Fibroblast of lung (primary cell): ENCODE measurements around the gene TANGO2. TPM values are rescaled to one million over a fixed set of nuclear protein-coding genes. Genes with fewer than 3 reads are reported as not detected.

Source experiments
- DNase-seq, 2 donors: peaks; one replicate each; pipeline versions ENCODE4 v3.0.0 to v3.0.0-alpha.2; 2010; ENCODE audit warnings: low read depth in 2 of 2
- H2AFZ ChIP-seq: 2 replicates; pipeline ENCODE4 v1.5.1; 2012; ENCODE audit warnings: low read length, control low read depth, inconsistent platforms
- H3K27ac ChIP-seq: 2 replicates; pipeline ENCODE4 v1.5.1; 2011; ENCODE audit warnings: low read length, control low read depth; ENCODE audit not compliant: insufficient read depth
- H3K27me3 ChIP-seq: 2 replicates; pipeline ENCODE4 v1.5.1; 2011; ENCODE audit warnings: mild to moderate bottlenecking, low read length; ENCODE audit not compliant: control insufficient read depth, insufficient read depth
- H3K36me3 ChIP-seq: 2 replicates; pipeline ENCODE4 v1.5.1; 2011; ENCODE audit warnings: low read length; ENCODE audit not compliant: control insufficient read depth, insufficient read depth
- H3K4me1 ChIP-seq: 2 replicates; pipeline ENCODE4 v1.5.1; 2011; ENCODE audit warnings: low read length; ENCODE audit not compliant: control insufficient read depth, insufficient read depth; ENCODE audit errors: extremely low read depth
- H3K4me2 ChIP-seq: 2 replicates; pipeline ENCODE4 v1.5.1; 2011; ENCODE audit warnings: low read length, control low read depth; ENCODE audit not compliant: insufficient read depth; ENCODE audit errors: extremely low read depth
- H3K4me3 ChIP-seq, 4 experiments: fragments of 200-600 bp in 1 of 4; sonication (generic) in 1 of 4; replicated peaks in 1 of 4; 2 replicates each; pipeline ENCODE4 v1.5.1; 2011 to 2016; ENCODE audit warnings: low read length in 4 of 4, low read depth in 3 of 4, mild to moderate bottlenecking in 3 of 4, control low read depth in 2 of 4, inconsistent platforms in 1 of 4, mixed read lengths in 1 of 4; ENCODE audit not compliant: insufficient read depth in 1 of 4; ENCODE audit errors: control extremely low read depth in 1 of 4
- H3K79me2 ChIP-seq: 2 replicates; pipeline ENCODE4 v1.5.1; 2012; ENCODE audit warnings: mild to moderate bottlenecking, low read length, inconsistent platforms; ENCODE audit not compliant: control insufficient read depth, insufficient read depth
- H3K9ac ChIP-seq: 2 replicates; pipeline ENCODE4 v1.5.1; 2011; ENCODE audit warnings: mild to moderate bottlenecking, low read length, control low read depth; ENCODE audit not compliant: insufficient read depth
- H3K9me3 ChIP-seq: 2 replicates; pipeline ENCODE4 v1.5.1; 2012; ENCODE audit warnings: low read depth, low read length; ENCODE audit not compliant: control insufficient read depth, insufficient read depth
- H4K20me1 ChIP-seq: 2 replicates; pipeline ENCODE4 v1.5.1; 2011; ENCODE audit warnings: low read length; ENCODE audit not compliant: control insufficient read depth, insufficient read depth; ENCODE audit errors: extremely low read depth
- EZH2 ChIP-seq: IDR thresholded peaks from 2 replicates; pipeline ENCODE4 v1.5.1; 2012; ENCODE audit warnings: low read length, control low read depth, mild to moderate bottlenecking; ENCODE audit errors: missing control alignments
- polyA plus RNA-seq, 2 donors: library from polyadenylated mRNA; depleted of rRNA in 1 of 2; stranded (reverse) in 1 of 2; unstranded in 1 of 2; fragments of >200 nt; gene quantifications; 2 replicates each; pipeline ENCODE4 v1.2.1, GENCODE V29; 2011 to 2012; ENCODE audit warnings: missing spikeins in 1 of 2
- total RNA-seq: library from RNA; depleted of rRNA; stranded (reverse); fragments of >200 nt; gene quantifications from 2 replicates; pipeline ENCODE4 v1.2.1, GENCODE V29; 2014
- TF ChIP-seq, protein P1 (sequence below), 2 donors: IDR thresholded peaks in 1 of 2; conservative IDR thresholded peaks in 1 of 2; 1 replicate in 1 of 2; 2 replicates in 1 of 2; pipeline ENCODE4 v1.5.1; 2011 to 2012; ENCODE audit warnings: low read length in 2 of 2, control low read depth in 1 of 2, inconsistent platforms in 1 of 2, low read depth in 1 of 2, mild to moderate bottlenecking in 1 of 2

The TANGO2 gene
- total and polyA plus RNA-seq, 2 donors (not counting 1 experiment from before 2014, with no cell fraction given): 28.3 to 52.8 TPM

DNA sequence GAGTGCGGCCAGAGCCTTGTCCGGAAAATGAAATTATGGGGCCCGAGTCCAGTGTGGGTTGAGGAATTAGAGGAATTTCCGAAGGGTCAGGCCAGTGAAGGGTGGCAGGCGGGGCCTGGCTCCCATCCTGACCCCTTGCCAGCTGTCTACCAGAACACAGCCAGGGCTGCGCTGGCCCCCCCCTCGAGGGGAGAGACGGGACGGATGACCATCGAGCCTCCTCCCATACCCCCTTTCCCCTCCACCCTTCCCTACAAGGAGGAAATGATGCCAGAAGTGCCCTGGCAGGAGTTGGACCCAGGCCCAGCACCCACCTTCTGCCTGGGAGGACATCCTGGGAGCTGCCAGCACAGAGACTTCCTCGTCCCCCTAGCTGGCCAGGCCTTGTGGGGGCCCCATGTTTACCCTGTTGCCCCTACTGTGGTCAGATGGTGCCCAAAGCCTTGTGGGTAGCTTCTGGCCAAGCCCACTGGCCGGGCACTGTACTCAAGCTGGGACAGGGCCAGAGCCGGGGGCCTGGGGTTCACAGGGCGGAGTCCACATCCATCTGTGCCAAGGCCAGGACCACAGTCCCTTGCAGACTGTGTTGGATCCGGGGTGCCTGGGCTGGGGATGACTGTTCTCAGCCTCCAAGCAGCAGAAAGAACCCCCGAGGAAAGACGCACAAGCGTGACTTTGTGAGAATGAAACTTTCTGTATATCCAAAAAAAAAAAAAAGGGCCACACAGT is 25.1 kb upstream of the TANGO2 start:
- H2AFZ ChIP-seq: peak overlapping the region; percentile 12
- peaks cover 11% of the 10 kb centered on the region for H3K4me1 ChIP-seq
- no peaks in the 10 kb centered on the region for H3K36me3 ChIP-seq
- H4K20me1 ChIP-seq: no peaks in the 10 kb centered on the region
- H3K9ac ChIP-seq: no peak overlapping the region
- no peaks in the 10 kb centered on the region for H3K9me3 ChIP-seq
- no peaks in the 10 kb centered on the region for H3K79me2 ChIP-seq
- H3K27ac ChIP-seq: no peak overlapping the region
- peaks cover 4% of the 10 kb centered on the region for H3K27me3 ChIP-seq
- no peak for TF ChIP-seq EZH2
- TF ChIP-seq, protein P1, sequence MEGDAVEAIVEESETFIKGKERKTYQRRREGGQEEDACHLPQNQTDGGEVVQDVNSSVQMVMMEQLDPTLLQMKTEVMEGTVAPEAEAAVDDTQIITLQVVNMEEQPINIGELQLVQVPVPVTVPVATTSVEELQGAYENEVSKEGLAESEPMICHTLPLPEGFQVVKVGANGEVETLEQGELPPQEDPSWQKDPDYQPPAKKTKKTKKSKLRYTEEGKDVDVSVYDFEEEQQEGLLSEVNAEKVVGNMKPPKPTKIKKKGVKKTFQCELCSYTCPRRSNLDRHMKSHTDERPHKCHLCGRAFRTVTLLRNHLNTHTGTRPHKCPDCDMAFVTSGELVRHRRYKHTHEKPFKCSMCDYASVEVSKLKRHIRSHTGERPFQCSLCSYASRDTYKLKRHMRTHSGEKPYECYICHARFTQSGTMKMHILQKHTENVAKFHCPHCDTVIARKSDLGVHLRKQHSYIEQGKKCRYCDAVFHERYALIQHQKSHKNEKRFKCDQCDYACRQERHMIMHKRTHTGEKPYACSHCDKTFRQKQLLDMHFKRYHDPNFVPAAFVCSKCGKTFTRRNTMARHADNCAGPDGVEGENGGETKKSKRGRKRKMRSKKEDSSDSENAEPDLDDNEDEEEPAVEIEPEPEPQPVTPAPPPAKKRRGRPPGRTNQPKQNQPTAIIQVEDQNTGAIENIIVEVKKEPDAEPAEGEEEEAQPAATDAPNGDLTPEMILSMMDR (conservative IDR thresholded peaks at IDR 0.05 in 1 of 2, IDR thresholded peaks at IDR 0.05 in 1 of 2; ENCODE audit: low read depth in 1 of 2, low read length in 2 of 2): no peak
- peak; percentile 57 to 72 for DNase-seq
- H3K4me2 ChIP-seq: peak overlapping the region; percentile 7
- H3K4me3 ChIP-seq: no peak overlapping the region

DNA sequence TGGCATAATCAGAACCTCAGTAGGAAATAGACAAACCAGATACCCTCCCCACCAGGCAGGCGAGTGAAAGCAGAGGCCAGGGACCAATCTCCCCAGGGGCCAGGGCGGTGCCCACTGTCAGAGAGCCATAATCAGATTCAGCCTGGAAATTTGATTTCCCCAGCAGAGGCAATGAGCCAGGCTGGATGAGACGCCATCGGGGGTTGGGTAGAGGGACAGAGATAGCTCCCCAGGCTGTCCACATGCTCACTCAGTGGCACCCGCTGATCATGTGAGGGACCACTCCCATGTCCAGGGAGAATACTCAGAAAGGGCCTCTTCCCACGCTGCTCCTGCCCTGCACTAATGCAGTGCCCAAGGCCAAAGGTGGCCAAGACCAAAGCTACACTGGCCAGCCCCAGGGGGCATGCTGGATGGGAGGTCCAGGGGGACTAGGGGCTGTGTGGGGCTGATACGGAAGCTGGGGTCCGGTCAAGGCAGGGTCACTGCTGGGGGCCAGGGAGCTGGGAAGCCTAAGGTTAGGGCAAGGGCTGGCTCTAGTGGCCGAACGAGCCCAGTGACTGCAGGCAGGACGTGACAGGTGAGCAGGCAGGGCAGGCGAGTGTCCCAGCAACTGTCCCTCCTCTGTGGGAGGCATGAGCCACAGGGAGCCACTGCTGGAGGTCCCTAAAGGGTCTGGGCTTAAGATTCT is 24.1 kb upstream of the TANGO2 start:
- Histone ChIP-seq H3K4me2 (no peak overlapping the region), H3K9ac (no peak overlapping the region), H3K79me2 (no peaks in the 10 kb centered on the region), H3K27me3 (peaks cover 4% of the 10 kb centered on the region), H3K36me3 (no peaks in the 10 kb centered on the region), H3K9me3 (no peaks in the 10 kb centered on the region), H3K27ac (no peak overlapping the region), H3K4me3 (no peak overlapping the region), H2AFZ (no peak overlapping the region), H3K4me1 (peaks cover 11% of the 10 kb centered on the region), H4K20me1 (no peaks in the 10 kb centered on the region)
- TF ChIP-seq, protein P1 (conservative IDR thresholded peaks at IDR 0.05 in 1 of 2, IDR thresholded peaks at IDR 0.05 in 1 of 2; ENCODE audit: low read depth in 1 of 2, low read length in 2 of 2): no peak
- TF ChIP-seq EZH2: no peak
- no peak for DNase-seq

DNA sequence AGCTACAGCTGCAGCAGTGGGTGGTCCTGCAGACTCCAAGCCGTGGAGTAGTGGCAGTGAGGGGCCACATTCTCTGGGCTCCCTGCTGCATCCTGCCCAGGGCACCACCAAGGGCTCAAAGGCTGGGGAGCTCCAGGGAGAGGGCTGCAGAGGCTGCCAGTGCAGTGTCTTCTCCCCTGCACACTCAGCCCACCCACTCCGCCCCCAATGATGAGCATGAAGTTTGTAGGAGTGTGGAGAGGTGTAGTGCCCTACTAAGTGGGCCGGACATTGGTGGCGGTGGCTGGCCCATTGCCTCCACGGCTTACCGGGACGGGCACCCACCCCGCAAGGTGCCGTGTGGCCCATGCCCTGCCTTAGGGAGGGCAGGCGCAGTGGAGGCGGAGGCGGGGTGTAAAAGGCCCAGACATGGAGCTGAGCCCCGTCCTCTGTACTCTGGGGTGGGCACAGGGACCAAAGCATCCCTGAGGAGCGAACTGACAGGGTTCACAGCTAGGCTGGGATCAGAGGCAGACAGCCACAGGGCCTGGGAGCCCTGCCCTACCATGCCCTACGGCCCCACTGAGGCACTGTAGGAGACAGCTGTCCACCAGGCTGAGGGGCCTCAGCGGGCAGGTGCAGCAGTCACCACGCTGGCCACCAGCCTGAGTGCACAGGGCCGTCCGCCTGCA is 23.2 kb upstream of the TANGO2 start:
- Histone ChIP-seq H3K36me3 (no peaks in the 10 kb centered on the region), H2AFZ (no peak overlapping the region), H3K4me1 (peaks cover 11% of the 10 kb centered on the region), H3K9me3 (no peaks in the 10 kb centered on the region), H3K4me3 (no peak overlapping the region), H3K27ac (no peak overlapping the region), H3K79me2 (no peaks in the 10 kb centered on the region), H4K20me1 (no peaks in the 10 kb centered on the region), H3K27me3 (peaks cover 4% of the 10 kb centered on the region), H3K9ac (no peak overlapping the region), H3K4me2 (no peak overlapping the region)
- no peak for DNase-seq
- TF ChIP-seq, protein P1 (conservative IDR thresholded peaks at IDR 0.05 in 1 of 2, IDR thresholded peaks at IDR 0.05 in 1 of 2; ENCODE audit: low read depth in 1 of 2, low read length in 2 of 2): no peak
